OCI-LY1 (cell line): ENCODE measurements around the gene SLC27A4.

Experiments
- EZH2 ChIP-seq: fragments of 200-600 bp; sonication (generic), shearing (Covaris generic); IDR thresholded peaks from 2 replicates; pipeline ENCODE4 v1.8.0; 2017; ENCODE audit warnings: borderline replicate concordance, mixed run types, mild to moderate bottlenecking, antibody characterized with exemption, low read length, moderate library complexity, mixed read lengths
- TF ChIP-seq, protein P1 (sequence below): fragments of 200-600 bp; sonication (generic), shearing (Covaris generic); IDR thresholded peaks from 2 replicates; pipeline ENCODE4 v1.5.1; 2017; ENCODE audit warnings: mild to moderate bottlenecking, antibody characterized with exemption, low read length, moderate library complexity, mixed read lengths

DNA sequence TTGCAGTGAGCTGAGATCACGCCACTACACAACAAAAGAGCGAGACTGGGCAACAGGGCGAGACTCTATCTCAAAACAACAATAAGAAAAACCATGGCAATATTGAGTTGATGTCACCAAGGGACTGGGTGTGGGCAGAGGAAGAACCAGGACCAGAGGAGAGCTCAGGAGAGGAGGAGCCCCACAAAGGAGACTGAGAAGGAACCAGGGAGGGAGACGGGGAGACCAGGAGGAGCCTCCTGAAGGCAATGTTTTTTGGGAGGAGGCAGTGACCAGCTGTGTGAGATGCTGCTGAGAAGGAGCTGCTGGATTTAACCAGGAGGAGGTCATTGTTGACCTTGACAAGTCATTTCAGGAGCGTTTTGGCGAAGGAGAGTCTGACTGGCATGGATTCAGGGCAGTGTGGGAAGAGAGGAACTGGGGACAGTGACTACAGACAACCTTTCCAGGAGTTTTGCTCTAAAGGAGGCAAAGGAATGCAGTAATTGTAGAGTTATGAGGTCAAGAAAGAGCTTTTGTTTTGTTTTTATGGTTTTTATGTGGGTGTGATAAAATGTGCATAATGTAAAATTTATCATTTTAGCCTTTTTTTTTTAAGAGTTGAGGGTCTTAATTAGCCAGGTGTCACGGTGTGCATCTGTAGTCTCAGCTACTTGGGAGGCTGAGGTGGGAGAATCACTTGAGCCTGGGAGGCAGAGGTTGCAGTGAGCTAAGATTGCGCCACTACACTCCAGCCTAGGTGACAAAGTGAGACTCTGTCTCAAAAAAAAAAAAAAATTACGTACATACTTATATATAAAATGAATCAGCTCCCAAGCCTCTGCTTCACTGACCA, 36.0 kb upstream of the SLC27A4 start:
- no peak for TF ChIP-seq EZH2
- TF ChIP-seq, protein P1, sequence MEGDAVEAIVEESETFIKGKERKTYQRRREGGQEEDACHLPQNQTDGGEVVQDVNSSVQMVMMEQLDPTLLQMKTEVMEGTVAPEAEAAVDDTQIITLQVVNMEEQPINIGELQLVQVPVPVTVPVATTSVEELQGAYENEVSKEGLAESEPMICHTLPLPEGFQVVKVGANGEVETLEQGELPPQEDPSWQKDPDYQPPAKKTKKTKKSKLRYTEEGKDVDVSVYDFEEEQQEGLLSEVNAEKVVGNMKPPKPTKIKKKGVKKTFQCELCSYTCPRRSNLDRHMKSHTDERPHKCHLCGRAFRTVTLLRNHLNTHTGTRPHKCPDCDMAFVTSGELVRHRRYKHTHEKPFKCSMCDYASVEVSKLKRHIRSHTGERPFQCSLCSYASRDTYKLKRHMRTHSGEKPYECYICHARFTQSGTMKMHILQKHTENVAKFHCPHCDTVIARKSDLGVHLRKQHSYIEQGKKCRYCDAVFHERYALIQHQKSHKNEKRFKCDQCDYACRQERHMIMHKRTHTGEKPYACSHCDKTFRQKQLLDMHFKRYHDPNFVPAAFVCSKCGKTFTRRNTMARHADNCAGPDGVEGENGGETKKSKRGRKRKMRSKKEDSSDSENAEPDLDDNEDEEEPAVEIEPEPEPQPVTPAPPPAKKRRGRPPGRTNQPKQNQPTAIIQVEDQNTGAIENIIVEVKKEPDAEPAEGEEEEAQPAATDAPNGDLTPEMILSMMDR = no peak
